GM12874 (cell line): Measurements from ENCODE around the gene DYNC1I1.

Experiments used
- TF ChIP-seq, protein P1 (sequence below): IDR thresholded peaks from 2 replicates; pipeline ENCODE4 v1.5.1; 2011; ENCODE audit warnings: low read depth, mild to moderate bottlenecking, control low read depth, low read length, moderate library complexity; ENCODE audit not compliant: insufficient read depth

Gene DYNC1I1

DNA sequence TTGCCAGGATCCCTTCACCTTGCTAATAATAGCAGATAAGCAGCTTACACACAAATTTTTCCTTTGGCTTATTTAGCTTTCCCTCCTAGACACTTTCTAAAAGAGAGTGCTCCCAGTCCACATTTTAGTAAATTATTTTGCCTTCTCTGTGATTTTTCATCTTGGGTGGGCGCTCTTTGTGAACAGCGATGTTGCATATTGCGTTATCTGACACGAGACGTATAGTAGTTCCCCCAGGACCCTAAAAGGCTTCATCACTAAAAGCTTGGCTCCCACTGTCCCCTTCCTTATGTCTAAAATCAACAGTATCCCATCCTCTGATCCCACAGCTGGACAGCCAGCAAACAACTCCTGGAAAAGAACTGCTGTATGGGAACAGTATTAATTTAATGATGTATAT, 232.9 kb downstream of the DYNC1I1 start:
- TF ChIP-seq, protein P1, sequence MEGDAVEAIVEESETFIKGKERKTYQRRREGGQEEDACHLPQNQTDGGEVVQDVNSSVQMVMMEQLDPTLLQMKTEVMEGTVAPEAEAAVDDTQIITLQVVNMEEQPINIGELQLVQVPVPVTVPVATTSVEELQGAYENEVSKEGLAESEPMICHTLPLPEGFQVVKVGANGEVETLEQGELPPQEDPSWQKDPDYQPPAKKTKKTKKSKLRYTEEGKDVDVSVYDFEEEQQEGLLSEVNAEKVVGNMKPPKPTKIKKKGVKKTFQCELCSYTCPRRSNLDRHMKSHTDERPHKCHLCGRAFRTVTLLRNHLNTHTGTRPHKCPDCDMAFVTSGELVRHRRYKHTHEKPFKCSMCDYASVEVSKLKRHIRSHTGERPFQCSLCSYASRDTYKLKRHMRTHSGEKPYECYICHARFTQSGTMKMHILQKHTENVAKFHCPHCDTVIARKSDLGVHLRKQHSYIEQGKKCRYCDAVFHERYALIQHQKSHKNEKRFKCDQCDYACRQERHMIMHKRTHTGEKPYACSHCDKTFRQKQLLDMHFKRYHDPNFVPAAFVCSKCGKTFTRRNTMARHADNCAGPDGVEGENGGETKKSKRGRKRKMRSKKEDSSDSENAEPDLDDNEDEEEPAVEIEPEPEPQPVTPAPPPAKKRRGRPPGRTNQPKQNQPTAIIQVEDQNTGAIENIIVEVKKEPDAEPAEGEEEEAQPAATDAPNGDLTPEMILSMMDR, result no peak

DNA sequence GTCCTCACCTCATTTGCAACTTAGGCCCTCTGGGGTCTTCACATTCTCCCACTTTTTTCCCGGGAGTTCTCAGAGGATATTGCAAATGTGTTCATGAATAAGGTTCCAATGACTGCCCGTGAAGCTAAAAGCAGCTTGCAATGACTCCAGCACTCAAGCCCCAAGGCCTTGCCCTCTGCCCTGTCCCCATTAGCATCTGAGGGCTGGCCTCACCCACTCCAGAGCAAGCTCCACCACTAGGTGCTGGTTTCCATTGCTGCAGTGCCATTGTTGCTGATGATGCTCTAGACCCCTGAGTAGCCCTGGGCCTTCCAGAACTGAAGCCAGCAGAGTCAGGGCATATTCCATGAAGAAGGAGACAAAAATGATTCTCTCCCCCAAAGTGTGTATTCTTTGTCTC, 236.8 kb downstream of the DYNC1I1 start:
- TF ChIP-seq, protein P1, result no peak

GRCh38 chr7:96013836-96014235, 241.5 kb downstream of the DYNC1I1 start:
- TF ChIP-seq, protein P1, result no peak

DNA sequence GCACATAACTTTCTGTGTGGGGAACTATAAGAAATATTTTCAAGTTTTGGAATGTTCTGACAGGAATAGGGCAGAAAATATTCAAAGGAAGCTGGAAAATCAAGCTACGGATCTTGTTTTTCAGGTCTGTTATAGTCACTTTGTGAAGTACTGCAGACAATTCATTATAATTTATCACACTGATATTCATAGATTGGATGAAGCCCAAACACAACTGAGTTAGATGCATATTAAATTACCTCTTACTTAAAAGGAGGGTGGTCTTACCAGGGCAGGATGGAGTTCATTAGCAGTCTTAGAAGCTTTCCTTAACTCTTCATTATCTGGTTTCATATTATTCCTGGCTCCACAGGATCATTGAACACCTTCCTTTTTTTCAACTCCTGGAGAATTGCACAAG, 242.3 kb downstream of the DYNC1I1 start:
- TF ChIP-seq, protein P1, result no peak

GRCh38 chr7:96016056-96016586, 243.8 kb downstream of the DYNC1I1 start:
- TF ChIP-seq, protein P1, result no peak

GRCh38 chr7:96016735-96017134, 244.4 kb downstream of the DYNC1I1 start:
- TF ChIP-seq, protein P1, result no peak

GRCh38 chr7:96017877-96018276, 245.5 kb downstream of the DYNC1I1 start:
- TF ChIP-seq, protein P1, result no peak
